SH-SY5Y (cell line): ENCODE data around the gene GALNTL6.

ENCODE experiments used
- GATA2 ChIP-seq: IDR thresholded peaks from 2 replicates; pipeline ENCODE4 v1.6.1; 2011; ENCODE audit warnings: mild to moderate bottlenecking, low read depth, low read length
- GATA3 ChIP-seq: IDR thresholded peaks from 2 replicates; pipeline ENCODE4 v1.6.1; 2011; ENCODE audit warnings: low read depth, mild to moderate bottlenecking, low read length, moderate library complexity

DNA sequence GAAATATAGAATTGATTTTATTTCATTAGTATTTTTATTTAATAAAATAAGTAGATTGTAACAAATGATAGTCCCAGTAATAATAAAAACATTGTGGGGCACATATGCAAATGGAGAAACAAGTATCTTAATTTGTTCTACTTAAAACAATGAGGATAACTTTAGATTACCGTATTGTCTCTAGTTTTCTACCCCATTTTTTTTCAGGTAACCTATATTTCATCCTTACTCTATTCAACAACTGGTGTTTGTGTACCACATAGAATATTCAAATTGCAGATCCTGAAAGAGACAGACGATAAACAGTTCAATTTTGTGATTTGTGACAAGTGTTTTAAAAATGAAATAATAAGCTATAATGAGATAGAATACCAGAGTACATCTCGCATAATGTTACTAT lies 671.8 kb downstream of the GALNTL6 start:
- no peak for TF ChIP-seq GATA3
- TF ChIP-seq GATA2, result no peak
